Naive B cell (primary cell): ENCODE results near the gene ACTA2. TPM values are rescaled to one million over a fixed set of nuclear protein-coding genes. Genes with fewer than 3 reads are reported as not detected.

Source experiments
- ATAC-seq, 2 donors: fragments of 150-1000 bp; cut with Tn5 transposase; 2 replicates each; pipeline ENCODE4 v1.10.0; 2021; ENCODE audit warnings: low read depth in 2 of 2, mild to moderate bottlenecking in 2 of 2, moderate library complexity in 2 of 2
- DNase-seq: peaks from one replicate; pipeline ENCODE4 v3.0.0; 2022
- H3K27ac Mint-ChIP-seq, 6 donors: one replicate each; pipeline ENCODE4 v1.8.0; 2020 to 2022; ENCODE audit warnings: mild to moderate bottlenecking in 6 of 6, mixed read lengths in 6 of 6, moderate library complexity in 5 of 6, inconsistent platforms in 2 of 6
- H3K27me3 Mint-ChIP-seq, 3 donors: one replicate each; pipeline ENCODE4 v1.8.0; 2021 to 2022; ENCODE audit warnings: mixed read lengths in 3 of 3, mild to moderate bottlenecking in 1 of 3
- H3K36me3 Mint-ChIP-seq, 2 donors: one replicate each; pipeline ENCODE4 v1.8.0; 2020 to 2022; ENCODE audit warnings: mixed read lengths in 2 of 2, inconsistent platforms in 1 of 2, mild to moderate bottlenecking in 1 of 2
- H3K4me1 Mint-ChIP-seq, 3 donors: one replicate each; pipeline ENCODE4 v1.8.0; 2020 to 2022; ENCODE audit warnings: mixed read lengths in 3 of 3, inconsistent platforms in 1 of 3, mild to moderate bottlenecking in 1 of 3, moderate library complexity in 1 of 3
- H3K4me3 Mint-ChIP-seq, 8 donors: one replicate each; pipeline ENCODE4 v1.8.0; 2020 to 2022; ENCODE audit warnings: mild to moderate bottlenecking in 8 of 8, mixed read lengths in 8 of 8, moderate library complexity in 8 of 8, inconsistent platforms in 2 of 8
- H3K9me3 Mint-ChIP-seq, 7 donors: one replicate each; pipeline ENCODE4 v1.8.0; 2020 to 2022; ENCODE audit warnings: mixed read lengths in 7 of 7, mild to moderate bottlenecking in 5 of 7, inconsistent platforms in 2 of 7, moderate library complexity in 1 of 7
- polyA plus RNA-seq, 6 donors: library from polyadenylated mRNA; unstranded; fragments of 300-500 nt; fragmentation: Illumina TruSeq; gene quantifications; one replicate each; pipeline ENCODE4 v1.2.3, GENCODE V29; 2021; ENCODE audit warnings: low read depth in 6 of 6

Gene ACTA2
- polyA plus RNA-seq, 6 donors from 2014 or later: 0.44 to 1.4 (median 0.62) TPM; not detected in 2

- Mint-ChIP-seq H3K27ac (no peak overlapping the region), H3K4me3 (no peak overlapping the region), H3K4me1 (no peaks in the 10 kb centered on the region), H3K27me3 (no peaks in the 10 kb centered on the region), H3K36me3 (peaks cover 6 to 12% of the 10 kb centered on the region in 2 donors), H3K9me3 (no peaks in the 10 kb centered on the region)
- DNase-seq (no peak), ATAC-seq (no peak)
Measured at GRCh38 chr10:88920198-88920597, 32.4 kb downstream of the ACTA2 start.

GRCh38 chr10:88919041-88919440 is 33.5 kb downstream of the ACTA2 start:
- H3K36me3 Mint-ChIP-seq: peaks cover 4 to 6% of the 10 kb centered on the region in 2 donors
- no peak overlapping the region for H3K4me3 Mint-ChIP-seq
- no peaks in the 10 kb centered on the region for H3K4me1 Mint-ChIP-seq
- H3K9me3 Mint-ChIP-seq: no peaks in the 10 kb centered on the region
- no peaks in the 10 kb centered on the region for H3K27me3 Mint-ChIP-seq
- H3K27ac Mint-ChIP-seq: no peak overlapping the region
- ATAC-seq (no peak), DNase-seq (no peak)

GRCh38 chr10:88918191-88918905 is 34.2 kb downstream of the ACTA2 start:
- peaks cover 0 to 4% of the 10 kb centered on the region in 2 donors for H3K36me3 Mint-ChIP-seq
- H3K27ac Mint-ChIP-seq: no peak overlapping the region
- ATAC-seq (no peak), DNase-seq (no peak)
- H3K9me3 Mint-ChIP-seq: no peaks in the 10 kb centered on the region
- H3K4me1 Mint-ChIP-seq: no peaks in the 10 kb centered on the region
- H3K4me3 Mint-ChIP-seq: no peak overlapping the region
- no peaks in the 10 kb centered on the region for H3K27me3 Mint-ChIP-seq

- Mint-ChIP-seq H3K36me3 (peaks cover 2 to 4% of the 10 kb centered on the region in 2 donors), H3K4me3 (no peak overlapping the region), H3K4me1 (no peaks in the 10 kb centered on the region), H3K9me3 (no peaks in the 10 kb centered on the region), H3K27ac (no peak overlapping the region), H3K27me3 (no peaks in the 10 kb centered on the region)
- DNase-seq: no peak
- ATAC-seq: no peak
Measured at GRCh38 chr10:88916986-88917385, 35.6 kb downstream of the ACTA2 start.

GRCh38 chr10:88916231-88916630 is 36.3 kb downstream of the ACTA2 start:
- Mint-ChIP-seq H3K36me3 (peaks cover 4 to 8% of the 10 kb centered on the region in 2 donors), H3K9me3 (no peaks in the 10 kb centered on the region), H3K4me3 (no peak overlapping the region), H3K27me3 (no peaks in the 10 kb centered on the region), H3K4me1 (no peaks in the 10 kb centered on the region), H3K27ac (no peak overlapping the region)
- ATAC-seq: no peak
- no peak for DNase-seq

GRCh38 chr10:88915781-88916180 is 36.8 kb downstream of the ACTA2 start:
- Mint-ChIP-seq H3K9me3 (no peaks in the 10 kb centered on the region), H3K36me3 (peaks cover 4 to 8% of the 10 kb centered on the region in 2 donors), H3K4me1 (no peaks in the 10 kb centered on the region), H3K4me3 (no peak overlapping the region), H3K27me3 (no peaks in the 10 kb centered on the region), H3K27ac (no peak overlapping the region)
- no peak for DNase-seq
- no peak for ATAC-seq

- Mint-ChIP-seq H3K27ac (no peak overlapping the region), H3K9me3 (no peaks in the 10 kb centered on the region), H3K27me3 (no peaks in the 10 kb centered on the region), H3K4me1 (no peaks in the 10 kb centered on the region), H3K36me3 (peaks cover 4 to 8% of the 10 kb centered on the region in 2 donors), H3K4me3 (no peak overlapping the region)
- ATAC-seq (no peak), DNase-seq (no peak)
Measured at GRCh38 chr10:88913788-88914187, 38.8 kb downstream of the ACTA2 start.

- DNase-seq: no peak
- H3K4me3 Mint-ChIP-seq: no peak overlapping the region
- H3K27me3 Mint-ChIP-seq: no peaks in the 10 kb centered on the region
- no peaks in the 10 kb centered on the region for H3K4me1 Mint-ChIP-seq
- ATAC-seq: no peak
- peaks cover 4 to 8% of the 10 kb centered on the region in 2 donors for H3K36me3 Mint-ChIP-seq
- H3K27ac Mint-ChIP-seq: no peak overlapping the region
- no peaks in the 10 kb centered on the region for H3K9me3 Mint-ChIP-seq
Measured at GRCh38 chr10:88913127-88913526, 39.4 kb downstream of the ACTA2 start.

GRCh38 chr10:88911851-88912250 is 40.7 kb downstream of the ACTA2 start:
- no peaks in the 10 kb centered on the region for H3K4me1 Mint-ChIP-seq
- H3K27ac Mint-ChIP-seq: no peak overlapping the region
- H3K36me3 Mint-ChIP-seq: peaks cover 6 to 8% of the 10 kb centered on the region in 2 donors
- no peak overlapping the region for H3K4me3 Mint-ChIP-seq
- H3K27me3 Mint-ChIP-seq: no peaks in the 10 kb centered on the region
- no peaks in the 10 kb centered on the region for H3K9me3 Mint-ChIP-seq
- ATAC-seq: no peak
- DNase-seq: no peak

- Mint-ChIP-seq H3K4me1 (no peaks in the 10 kb centered on the region), H3K27me3 (no peaks in the 10 kb centered on the region), H3K9me3 (no peaks in the 10 kb centered on the region), H3K27ac (no peak overlapping the region), H3K36me3 (peaks cover 8% of the 10 kb centered on the region in 2 donors), H3K4me3 (no peak overlapping the region)
- ATAC-seq (no peak), DNase-seq (no peak)
Measured at GRCh38 chr10:88911116-88911515, 41.5 kb downstream of the ACTA2 start.

GRCh38 chr10:88908194-88908593 is 44.4 kb downstream of the ACTA2 start:
- no peaks in the 10 kb centered on the region for H3K27me3 Mint-ChIP-seq
- no peak for DNase-seq
- peak overlapping the region in 1 of 6 donors; percentile 29 for H3K27ac Mint-ChIP-seq
- peaks cover 4 to 8% of the 10 kb centered on the region in 2 donors for H3K36me3 Mint-ChIP-seq
- no peaks in the 10 kb centered on the region for H3K4me1 Mint-ChIP-seq
- no peak overlapping the region for H3K4me3 Mint-ChIP-seq
- ATAC-seq: no peak
- H3K9me3 Mint-ChIP-seq: no peaks in the 10 kb centered on the region

- Mint-ChIP-seq H3K4me1 (peaks cover 3 to 8% (median 5%) of the 10 kb centered on the region in 3 donors), H3K36me3 (peaks cover 4 to 5% of the 10 kb centered on the region in 2 donors), H3K9me3 (no peaks in the 10 kb centered on the region), H3K4me3 (no peak overlapping the region), H3K27me3 (no peaks in the 10 kb centered on the region), H3K27ac (no peak overlapping the region)
- no peak for ATAC-seq
- DNase-seq: no peak
Measured at GRCh38 chr10:88906921-88907320, 45.7 kb downstream of the ACTA2 start.

GRCh38 chr10:88903715-88904114 is 48.9 kb downstream of the ACTA2 start:
- H3K27ac Mint-ChIP-seq: no peak overlapping the region
- peaks cover 20 to 36% (median 27%) of the 10 kb centered on the region in 3 donors for H3K4me1 Mint-ChIP-seq
- no peaks in the 10 kb centered on the region for H3K27me3 Mint-ChIP-seq
- H3K9me3 Mint-ChIP-seq: no peaks in the 10 kb centered on the region
- H3K4me3 Mint-ChIP-seq: no peak overlapping the region
- peaks cover 0 to 4% of the 10 kb centered on the region in 2 donors for H3K36me3 Mint-ChIP-seq
- DNase-seq (no peak), ATAC-seq (no peak)

- Mint-ChIP-seq H3K27me3 (no peaks in the 10 kb centered on the region), H3K4me1 (peaks cover 25 to 44% (median 42%) of the 10 kb centered on the region in 3 donors), H3K36me3 (peaks cover 0 to 4% of the 10 kb centered on the region in 2 donors), H3K9me3 (no peaks in the 10 kb centered on the region), H3K4me3 (peak overlapping the region in 6 of 8 donors; percentile 5 to 64 (median 29)), H3K27ac (peak overlapping the region; percentile 48 to 97 (median 90))
- ATAC-seq (peak; percentile 30 to 34), DNase-seq (no peak)
Measured at GRCh38 chr10:88901984-88902789, 50.4 kb downstream of the ACTA2 start.
